GM21447 (cell line): Measurements from ENCODE around the gene ZSCAN12.
"Not testable (repeated sequence)": the region's sequence is repeated elsewhere in the genome, so short reads cannot be mapped to it uniquely, and the experiment has no call there.

Experiments
- ATAC-seq: cut with Tn5 transposase; IDR thresholded peaks from one replicate; pipeline ENCODE4 v1.9.1; 2021; ENCODE audit not compliant: unreplicated experiment

The ZSCAN12 gene

GRCh38 chr6:28395918-28396317 is 3.6 kb downstream of the ZSCAN12 start:
- no peak for ATAC-seq

- no peak for ATAC-seq
These were observed 5.5 kb downstream of the ZSCAN12 start for GRCh38 chr6:28393912-28394662.

GRCh38 chr6:28390688-28391087 is 8.9 kb downstream of the ZSCAN12 start:
- ATAC-seq: no peak

GRCh38 chr6:28384143-28384533 is 15.4 kb downstream of the ZSCAN12 start:
- ATAC-seq: no peak

GRCh38 chr6:28383235-28384142 is 16.1 kb downstream of the ZSCAN12 start:
- peak; percentile 88 for ATAC-seq

GRCh38 chr6:28380381-28380780 is 19.2 kb downstream of the ZSCAN12 start:
- ATAC-seq: no peak

- no peak for ATAC-seq
These were observed 20.9 kb downstream of the ZSCAN12 start for GRCh38 chr6:28378644-28379043.

GRCh38 chr6:28377879-28378278 is 21.7 kb downstream of the ZSCAN12 start:
- ATAC-seq: no peak

GRCh38 chr6:28373925-28374324 is 25.6 kb downstream of the ZSCAN12 start:
- no peak for ATAC-seq

GRCh38 chr6:28371706-28372451 is 27.7 kb downstream of the ZSCAN12 start:
- peak; percentile 78 for ATAC-seq

GRCh38 chr6:28371280-28371679 is 28.3 kb downstream of the ZSCAN12 start:
- no peak for ATAC-seq

- no peak for ATAC-seq
These were observed 29.1 kb downstream of the ZSCAN12 start for GRCh38 chr6:28370440-28370839.

- ATAC-seq: no peak
These were observed 30.1 kb downstream of the ZSCAN12 start for GRCh38 chr6:28369463-28369862.

- ATAC-seq: no peak
These were observed 31.0 kb downstream of the ZSCAN12 start for GRCh38 chr6:28368522-28368921.

- not testable (repeated sequence) for ATAC-seq
These were observed 34.0 kb downstream of the ZSCAN12 start for GRCh38 chr6:28365590-28365989.

- no peak for ATAC-seq
These were observed 38.6 kb downstream of the ZSCAN12 start for GRCh38 chr6:28360961-28361360.

GRCh38 chr6:28359562-28359961 is 40.0 kb downstream of the ZSCAN12 start:
- ATAC-seq: not testable (repeated sequence)

- ATAC-seq: no peak
These were observed 42.5 kb downstream of the ZSCAN12 start for GRCh38 chr6:28357036-28357435.

- no peak for ATAC-seq
These were observed 42.9 kb downstream of the ZSCAN12 start for GRCh38 chr6:28356666-28357020.

GRCh38 chr6:28355743-28356665 is 43.5 kb downstream of the ZSCAN12 start:
- ATAC-seq: no peak
